ENCODE data around the gene RCOR1.

The RCOR1 gene

DNA sequence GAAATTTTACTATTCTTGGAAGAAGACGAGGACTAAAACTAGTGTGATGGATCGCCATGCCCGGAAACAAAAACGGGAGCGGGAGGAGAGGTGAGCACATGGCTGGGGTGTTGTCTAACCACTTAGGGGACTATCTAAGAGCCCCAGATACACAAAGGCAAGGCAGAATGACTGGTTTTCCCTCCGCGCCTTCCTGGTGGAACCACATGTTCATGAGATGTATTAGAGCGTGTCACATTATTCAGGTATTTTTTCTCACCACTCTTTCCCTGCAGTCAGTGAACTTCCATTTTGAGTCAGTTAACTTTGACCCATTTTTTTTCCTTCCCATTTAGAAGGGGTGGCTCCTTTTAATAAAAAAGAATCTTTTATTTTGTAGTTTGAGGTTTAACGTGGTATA is 116.0 kb downstream of the RCOR1 start:
- DNase-seq (ENCODE audit: low read depth in 1 of 2, low spot score in 1 of 2): no peak

- no peak for DNase-seq (ENCODE audit: low read depth in 1 of 2, low spot score in 1 of 2)
These were observed 118.8 kb downstream of the RCOR1 start for GRCh38 chr14:102711207-102711606.

DNA sequence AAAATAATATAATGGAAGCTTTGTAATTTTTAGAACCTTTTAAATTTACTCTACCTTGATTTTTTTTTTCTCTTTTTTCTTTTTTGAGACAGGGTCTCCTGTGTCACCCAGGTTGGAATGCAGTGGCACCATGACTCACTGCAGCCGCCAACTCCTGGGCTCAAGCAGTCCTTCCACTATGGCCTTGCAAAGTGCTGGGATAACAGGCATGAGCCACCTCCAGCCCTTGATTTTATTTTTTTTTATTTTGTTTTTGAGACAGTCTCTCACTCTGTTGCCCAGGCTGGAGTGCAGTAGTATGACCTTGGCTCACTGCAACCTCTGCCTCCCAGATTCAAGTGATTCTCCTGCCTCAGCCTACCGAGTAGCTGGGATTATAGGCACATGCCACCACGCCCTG is 119.5 kb downstream of the RCOR1 start:
- DNase-seq (ENCODE audit: low read depth in 1 of 2, low spot score in 1 of 2): no peak

DNA sequence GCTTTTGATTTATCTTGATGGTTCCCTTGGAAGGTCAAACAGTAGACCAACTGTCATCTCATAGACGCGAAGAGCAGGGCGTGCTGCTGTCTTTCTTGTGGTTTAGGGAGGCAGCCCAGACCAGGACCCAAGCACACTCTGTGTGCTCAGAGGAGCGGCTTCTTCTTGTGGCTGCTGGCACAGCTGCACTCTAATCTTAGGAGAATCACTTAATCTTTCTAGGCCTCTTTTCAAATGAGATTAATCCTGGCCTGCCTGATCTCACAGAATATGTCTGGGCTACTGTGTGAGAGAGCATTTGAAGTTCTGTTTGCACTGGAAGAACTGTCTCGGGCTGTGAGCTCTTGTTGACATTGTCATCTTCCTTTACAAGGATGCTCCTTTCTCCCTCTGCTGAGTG is 124.8 kb downstream of the RCOR1 start:
- DNase-seq (ENCODE audit: low read depth in 1 of 2, low spot score in 1 of 2): no peak

GRCh38 chr14:102722646-102723045 is 130.2 kb downstream of the RCOR1 start:
- no peak for DNase-seq (ENCODE audit: low read depth in 1 of 2, low spot score in 1 of 2)

DNA sequence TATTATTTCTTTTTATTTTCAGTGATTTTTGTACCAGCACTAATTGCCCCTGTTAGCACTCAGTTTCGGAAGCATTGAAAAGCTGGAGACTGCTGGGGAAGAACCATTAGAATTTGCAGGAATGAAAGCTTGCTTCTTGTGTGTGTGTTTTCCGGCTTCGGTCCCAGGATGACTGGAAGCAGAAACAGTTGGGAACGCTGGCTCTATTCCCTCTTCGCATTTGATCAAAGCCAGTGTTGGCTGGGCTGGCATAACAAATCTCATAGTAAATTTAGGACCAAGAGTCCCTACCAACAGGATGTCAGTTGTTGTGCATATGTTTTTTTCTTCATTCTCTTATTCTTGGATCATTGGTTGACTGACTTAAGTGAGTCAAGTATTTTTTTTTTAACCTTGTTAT is 131.2 kb downstream of the RCOR1 start:
- no peak for DNase-seq (ENCODE audit: low read depth in 1 of 2, low spot score in 1 of 2)

DNA sequence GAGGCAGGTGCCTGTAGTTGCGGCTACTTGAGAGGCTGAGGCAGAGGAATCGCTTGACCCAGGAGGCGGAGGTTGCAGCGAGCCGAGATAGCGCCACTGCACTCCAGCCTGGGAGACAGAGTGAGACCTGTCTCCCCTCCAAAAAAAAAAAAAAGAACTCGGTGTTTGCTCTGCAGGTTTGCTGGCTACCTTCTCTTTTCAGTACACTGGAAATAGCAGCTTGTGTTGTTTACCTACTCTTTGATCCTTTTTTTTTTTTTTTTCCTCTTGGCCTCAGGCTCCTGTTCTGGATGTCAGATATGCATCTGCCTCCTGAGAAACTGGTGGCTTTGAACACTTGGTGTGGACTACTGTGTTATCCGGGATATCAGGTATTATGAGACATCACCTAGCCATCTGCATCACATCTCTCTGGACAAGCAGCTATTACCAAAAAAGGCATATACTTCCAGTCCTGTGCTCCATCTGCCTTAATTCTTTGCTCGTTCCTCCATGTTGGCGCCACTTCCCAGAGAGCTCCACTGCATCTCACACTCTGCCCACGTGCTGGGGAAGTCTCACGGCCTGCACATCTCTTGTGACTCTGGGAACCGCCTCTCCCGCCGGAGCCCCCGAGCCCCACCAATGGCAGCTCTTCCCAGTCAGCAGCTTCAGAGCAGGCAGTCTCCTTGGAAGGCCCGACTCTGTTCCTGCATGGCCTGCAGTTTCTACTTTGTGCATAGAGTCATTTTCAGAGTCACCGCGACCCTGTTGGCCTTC is 133.9 kb downstream of the RCOR1 start:
- no peak for DNase-seq (ENCODE audit: low read depth in 1 of 2, low spot score in 1 of 2)

- DNase-seq (ENCODE audit: low read depth in 1 of 2, low spot score in 1 of 2): no peak
These were observed 135.1 kb downstream of the RCOR1 start for GRCh38 chr14:102727336-102728095.

GRCh38 chr14:102728501-102728900 is 136.1 kb downstream of the RCOR1 start:
- no peak for DNase-seq (ENCODE audit: low read depth in 1 of 2, low spot score in 1 of 2)

DNA sequence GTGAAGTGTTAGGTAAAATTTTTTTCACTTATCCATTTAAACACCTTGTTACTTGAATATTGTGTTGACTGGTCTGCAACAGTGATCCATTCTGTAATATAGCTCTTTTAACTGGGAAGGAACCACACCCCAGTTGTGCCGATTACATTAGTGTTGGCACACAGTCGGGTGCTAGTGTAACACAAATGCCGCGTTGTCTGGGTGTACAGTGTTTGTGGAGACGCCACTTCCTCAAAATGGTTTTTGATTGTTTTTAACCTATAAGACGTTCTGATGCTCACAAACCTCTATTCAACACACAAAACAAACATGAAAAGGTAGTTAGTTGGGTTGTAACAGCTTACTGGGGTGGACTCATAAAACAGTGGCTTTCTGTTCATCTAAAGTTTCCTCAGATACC is 136.8 kb downstream of the RCOR1 start:
- DNase-seq (ENCODE audit: low read depth in 1 of 2, low spot score in 1 of 2): no peak

DNA sequence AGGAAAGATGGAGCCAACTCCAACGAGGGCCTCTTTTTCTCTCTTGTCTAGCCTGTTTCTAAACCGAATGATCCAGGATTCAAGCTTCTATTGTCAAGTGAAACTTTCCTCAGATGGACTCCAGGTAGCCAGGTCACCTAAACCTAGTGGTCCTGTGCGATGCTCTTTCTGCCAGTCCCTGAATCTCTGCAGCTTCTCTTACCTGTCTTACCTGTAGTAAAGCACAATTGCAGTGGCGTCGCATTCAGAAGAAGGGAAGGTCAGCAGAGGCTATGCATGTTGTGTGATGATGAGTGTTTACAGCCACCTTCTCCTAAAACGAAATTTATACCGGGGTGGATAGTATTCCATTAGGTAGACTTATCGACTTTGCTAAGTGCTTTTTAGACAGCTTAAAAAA is 137.4 kb downstream of the RCOR1 start:
- DNase-seq (ENCODE audit: low read depth in 1 of 2, low spot score in 1 of 2): no peak

GRCh38 chr14:102731101-102731870 is 138.8 kb downstream of the RCOR1 start:
- no peak for DNase-seq (ENCODE audit: low read depth in 1 of 2, low spot score in 1 of 2)

- no peak for DNase-seq (ENCODE audit: low read depth in 1 of 2, low spot score in 1 of 2)
These were observed 139.7 kb downstream of the RCOR1 start for GRCh38 chr14:102731871-102732800.

DNA sequence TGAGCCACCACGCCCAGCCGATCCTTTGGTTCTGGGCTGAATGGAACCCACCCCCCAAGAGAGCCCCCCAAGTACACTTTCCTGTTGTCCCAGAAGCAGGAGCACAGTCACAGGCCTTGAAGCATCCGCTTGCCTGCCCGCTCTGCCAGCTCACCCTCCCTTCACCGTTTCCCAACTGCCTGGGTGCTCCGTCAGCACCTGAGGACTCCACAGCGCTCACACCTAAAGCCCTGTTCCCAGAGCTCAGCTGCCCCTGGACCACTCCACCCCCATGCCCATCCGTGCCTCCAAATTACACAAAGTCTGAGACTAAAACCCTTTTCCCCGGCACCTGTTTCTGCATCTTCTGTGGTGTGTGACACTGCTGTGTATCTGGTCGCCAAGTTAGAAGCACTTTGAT is 140.5 kb downstream of the RCOR1 start:
- DNase-seq (ENCODE audit: low read depth in 1 of 2, low spot score in 1 of 2): no peak

- DNase-seq (ENCODE audit: low read depth in 1 of 2, low spot score in 1 of 2): no peak
These were observed 140.9 kb downstream of the RCOR1 start for GRCh38 chr14:102733326-102733725.

- no peak for DNase-seq (ENCODE audit: low read depth in 1 of 2, low spot score in 1 of 2)
These were observed 142.0 kb downstream of the RCOR1 start for GRCh38 chr14:102734436-102734835.

DNA sequence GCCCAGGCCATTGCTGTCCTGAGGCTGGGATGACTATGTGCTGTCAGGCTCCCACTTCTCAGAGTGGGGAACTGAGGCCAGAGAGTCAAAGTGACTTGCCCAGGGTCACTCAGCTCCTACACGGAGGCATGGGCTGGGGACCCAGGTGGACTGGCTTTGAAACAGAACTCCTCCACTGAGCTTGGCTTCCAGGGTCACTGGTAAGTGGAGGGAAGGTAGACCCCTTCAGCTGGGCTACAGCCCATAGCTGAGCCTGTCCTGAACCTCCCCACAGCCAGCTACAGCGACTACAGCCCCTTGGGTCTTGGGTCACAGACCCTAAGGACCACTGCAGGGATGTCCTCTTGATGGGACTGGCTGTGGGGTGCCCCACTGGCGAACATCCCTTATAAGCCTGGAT is 144.5 kb downstream of the RCOR1 start:
- DNase-seq (ENCODE audit: low read depth in 1 of 2, low spot score in 1 of 2): no peak

- no peak for DNase-seq (ENCODE audit: low read depth in 1 of 2, low spot score in 1 of 2)
These were observed 145.2 kb downstream of the RCOR1 start for GRCh38 chr14:102737402-102738372.

DNA sequence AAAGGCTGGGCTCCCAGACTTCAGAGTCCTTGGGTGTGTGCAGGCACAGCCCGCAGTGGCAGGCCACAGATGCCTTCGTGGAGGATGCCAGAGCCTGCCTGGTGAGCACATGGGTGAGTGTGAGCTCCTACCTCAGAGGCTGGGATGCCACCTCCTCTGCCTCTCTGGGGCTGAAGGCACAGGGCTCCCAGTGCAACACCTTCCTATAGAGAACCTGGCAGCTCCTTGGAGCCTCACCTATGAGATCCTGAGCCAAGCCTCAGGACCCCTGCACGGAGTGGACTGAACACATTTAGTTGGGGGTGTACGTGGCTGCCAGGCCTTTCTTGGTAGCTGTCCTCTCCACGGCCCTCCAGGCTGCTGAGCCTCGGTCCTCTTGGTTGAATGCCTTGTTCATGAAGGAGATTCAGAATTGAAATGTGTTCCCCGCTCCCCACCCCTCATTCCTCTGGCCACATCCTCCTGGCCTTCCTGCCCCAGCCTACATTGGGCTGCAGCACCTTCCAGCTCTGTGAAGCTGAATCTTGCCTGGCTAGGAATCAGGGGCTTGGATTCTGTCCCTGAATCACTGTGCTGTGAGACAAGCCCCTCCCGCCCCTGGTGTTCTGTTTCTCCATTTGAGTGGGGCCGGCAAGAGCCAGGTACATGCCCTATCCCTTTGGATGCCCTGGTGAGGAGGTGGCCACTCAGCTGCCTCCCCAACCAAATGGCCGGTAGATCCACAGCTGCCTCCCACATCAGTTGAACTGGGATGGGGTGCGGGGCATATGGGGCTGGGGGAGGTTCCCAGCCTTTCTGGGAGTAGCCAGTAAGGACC is 146.1 kb downstream of the RCOR1 start:
- no peak for DNase-seq (ENCODE audit: low read depth in 1 of 2, low spot score in 1 of 2)
